Neural progenitor cell (in vitro differentiated cells): Measurements from ENCODE around the gene KCNJ10.

Experiments
- CTCF ChIP-seq: fragments of 200-600 bp; sonication (generic); IDR thresholded peaks from 2 replicates; pipeline ENCODE4 v1.5.1; 2017; ENCODE audit warnings: antibody characterized with exemption, mild to moderate bottlenecking
- EZH2 ChIP-seq: fragments of 200-600 bp; sonication (generic); IDR thresholded peaks from 2 replicates; pipeline ENCODE4 v1.6.1; 2017; ENCODE audit warnings: antibody characterized with exemption, mild to moderate bottlenecking, moderate library complexity
- EZH2phosphoT487 ChIP-seq: fragments of 200-600 bp; sonication (generic); IDR thresholded peaks from 2 replicates; pipeline ENCODE4 v1.6.1; 2017; ENCODE audit warnings: antibody characterized with exemption

- TF ChIP-seq CTCF (peak; percentile 75), EZH2phosphoT487 (no peak), EZH2 (no peak)
Measured at GRCh38 chr1:160046494-160047110, 23.4 kb downstream of the KCNJ10 start.
